Thyroid gland (tissue), 4 donors: Measurements from ENCODE around the gene F8.
"Not testable (repeated sequence)": the region's sequence is repeated elsewhere in the genome, so short reads cannot be mapped to it uniquely, and the experiment has no call there.

Source experiments
- CTCF ChIP-seq, 6 experiments: fragments of 200-600 bp in 3 of 6; fragments of 450-650 bp in 3 of 6; sonication (generic) in 3 of 6; IDR thresholded peaks; one replicate each; pipeline ENCODE4 v1.5.1; 2016 to 2019; ENCODE audit warnings: antibody characterized with exemption in 6 of 6, mild to moderate bottlenecking in 2 of 6, inconsistent platforms in 1 of 6, moderate library complexity in 1 of 6
- POLR2A ChIP-seq, 2 donors: fragments of 450-650 bp; IDR thresholded peaks; one replicate each; pipeline ENCODE4 v1.6.1; 2017; ENCODE audit warnings: antibody characterized with exemption in 2 of 2, mild to moderate bottlenecking in 2 of 2, moderate library complexity in 1 of 2

- not testable (repeated sequence) for TF ChIP-seq CTCF, POLR2A (IDR thresholded peaks at IDR 0.05)
Observed at GRCh38 chrX:154816326-154816898, 206.1 kb downstream of the F8 start.
